Measurements from ENCODE around the gene ANKRD36B. TPM values are rescaled to one million over a fixed set of nuclear protein-coding genes. Genes with fewer than 3 reads are reported as not detected.
"Not testable (repeated sequence)": the region's sequence is repeated elsewhere in the genome, so short reads cannot be mapped to it uniquely, and the experiment has no call there.

Gene ANKRD36B
- 91.8 TPM for total RNA-seq

DNA sequence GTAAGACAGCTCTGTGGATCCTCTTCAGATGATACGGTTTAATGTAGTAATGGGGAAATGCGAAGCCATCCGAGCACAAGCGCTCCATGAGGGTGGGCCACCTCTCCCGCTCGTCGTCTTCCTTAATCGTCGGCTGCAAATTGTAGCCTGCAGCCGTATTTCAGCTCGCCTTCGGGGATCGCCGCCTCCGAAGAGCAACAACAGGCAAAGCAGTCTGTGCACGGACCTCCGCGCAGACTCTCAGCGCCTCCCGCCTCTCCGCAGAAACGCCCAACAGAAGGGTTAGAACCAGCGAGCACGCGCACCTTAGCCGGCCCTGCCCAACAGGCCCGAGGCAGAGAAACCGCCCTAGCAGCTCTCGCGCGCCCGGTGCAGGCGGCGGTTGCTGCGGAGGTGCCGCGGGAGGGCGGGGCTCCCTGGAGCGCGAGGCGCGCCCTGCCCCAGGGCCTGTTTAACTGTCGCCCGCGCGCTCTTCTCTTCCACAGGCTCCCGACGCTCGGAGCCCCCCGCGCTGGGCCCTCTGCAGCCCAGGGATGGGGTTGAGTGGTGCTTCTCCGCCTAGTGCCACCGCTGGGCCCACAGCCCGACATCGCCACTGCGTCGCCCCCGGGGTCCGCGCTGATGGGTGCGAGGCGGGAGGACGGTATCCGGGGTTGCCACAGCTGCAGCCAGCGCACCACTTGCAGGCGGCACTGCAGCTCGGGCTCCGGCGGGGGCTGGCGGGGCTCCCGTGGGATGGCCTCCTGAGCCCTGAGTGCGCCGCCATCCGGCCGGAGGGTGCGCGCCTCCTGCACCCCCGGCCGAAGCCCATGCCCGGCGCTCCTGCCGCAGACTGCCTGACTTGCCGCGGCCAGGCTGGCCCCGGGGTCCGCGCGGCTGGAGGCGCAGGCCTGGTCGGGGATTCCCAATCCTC is at the start of gene ANKRD36B:
ANKRD36B (minus strand) TSS at position 280 of the 913 bp plus-strand sequence; CDS start at position 88, 192 bp downstream.
- peak; percentile 83 for DNase-seq

DNA sequence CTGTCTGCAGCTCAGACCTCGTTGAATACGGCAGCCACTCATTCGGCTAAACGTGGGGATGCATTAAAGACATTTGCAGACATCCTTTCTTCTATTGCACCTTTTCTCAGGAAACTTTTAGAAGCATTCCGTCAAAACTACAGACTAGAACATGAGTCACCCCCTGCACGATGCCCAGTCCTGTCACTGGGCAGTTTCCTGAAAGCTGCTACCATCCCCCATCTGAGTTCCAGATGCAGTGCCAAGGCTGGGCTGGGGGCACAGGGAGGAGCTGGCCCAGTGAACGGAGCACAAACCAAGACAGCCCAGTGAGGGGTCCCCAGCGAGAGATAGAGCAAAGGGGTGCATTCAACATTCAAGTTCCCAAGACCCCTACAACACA is 36.4 kb upstream of the ANKRD36B start:
- DNase-seq = not testable (repeated sequence)

- DNase-seq = not testable (repeated sequence)
Observed at GRCh38 chr2:97625354-97626048, 35.8 kb upstream of the ANKRD36B start.

DNA sequence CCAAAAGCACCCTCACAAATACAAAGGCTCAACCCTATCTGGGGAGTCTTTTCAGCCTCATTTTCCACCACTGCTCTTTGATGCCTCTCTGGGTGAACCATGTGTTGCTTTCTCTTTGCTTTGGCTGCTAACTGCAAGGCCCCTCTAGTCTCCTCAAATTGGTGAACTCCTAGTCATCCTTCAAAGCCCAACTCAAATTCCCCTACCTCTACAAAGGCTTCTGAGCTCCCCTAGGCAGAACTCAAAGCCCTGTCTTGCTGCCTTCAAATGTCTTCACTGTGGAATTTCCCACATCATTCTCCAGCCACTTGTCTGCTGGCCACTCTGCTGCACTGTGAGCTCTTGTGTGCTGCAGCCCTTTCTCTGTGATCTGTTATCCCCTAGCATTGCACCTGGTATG is 33.3 kb upstream of the ANKRD36B start:
- not testable (repeated sequence) for DNase-seq

- DNase-seq = not testable (repeated sequence)
Observed at GRCh38 chr2:97620492-97620891, 30.8 kb upstream of the ANKRD36B start.

DNA sequence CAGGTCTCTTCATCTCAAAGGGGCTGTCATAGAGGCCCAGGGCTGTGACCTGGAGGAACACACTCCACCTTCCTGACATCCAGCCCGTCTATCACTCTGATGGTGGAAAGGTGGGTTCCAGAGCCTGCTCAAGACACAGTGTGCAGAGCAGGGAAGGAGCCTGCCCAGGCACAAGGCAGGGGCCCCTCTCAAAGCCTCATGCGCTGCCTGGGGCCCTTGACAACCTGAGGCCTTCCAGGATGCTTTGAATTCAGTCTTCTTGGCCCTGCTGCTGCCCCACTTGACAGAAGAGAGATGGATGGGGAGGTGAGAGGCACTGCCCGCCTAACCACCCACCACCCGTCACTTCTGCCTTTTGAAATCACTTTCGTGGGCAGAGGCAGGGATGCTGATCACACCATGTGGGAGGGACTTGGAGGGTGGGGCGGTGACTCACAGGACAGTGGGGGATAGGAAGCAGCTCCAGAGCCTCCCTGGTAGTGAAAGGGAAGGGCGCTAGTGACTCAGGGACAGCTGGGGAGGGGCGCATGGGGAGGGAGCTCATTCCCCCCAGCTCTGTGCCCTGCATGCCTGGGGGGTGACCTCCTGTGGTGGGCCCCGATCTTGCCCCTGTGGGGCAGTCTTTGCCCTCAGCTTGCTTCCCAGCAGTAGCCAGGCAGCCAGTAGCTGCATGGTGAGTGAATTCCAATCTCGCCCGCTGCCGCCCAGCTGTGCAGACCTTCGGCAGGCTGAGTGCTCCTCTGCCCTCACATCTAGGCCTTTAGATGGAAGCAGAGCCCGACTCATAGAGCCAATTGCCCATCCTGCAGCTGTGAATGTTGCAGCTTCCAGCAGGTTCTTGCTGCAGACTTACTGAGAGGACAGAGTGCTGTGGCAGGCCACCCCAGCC is 29.5 kb upstream of the ANKRD36B start:
- DNase-seq = not testable (repeated sequence)

GRCh38 chr2:97617911-97618310 is 28.2 kb upstream of the ANKRD36B start:
- DNase-seq = no peak

DNA sequence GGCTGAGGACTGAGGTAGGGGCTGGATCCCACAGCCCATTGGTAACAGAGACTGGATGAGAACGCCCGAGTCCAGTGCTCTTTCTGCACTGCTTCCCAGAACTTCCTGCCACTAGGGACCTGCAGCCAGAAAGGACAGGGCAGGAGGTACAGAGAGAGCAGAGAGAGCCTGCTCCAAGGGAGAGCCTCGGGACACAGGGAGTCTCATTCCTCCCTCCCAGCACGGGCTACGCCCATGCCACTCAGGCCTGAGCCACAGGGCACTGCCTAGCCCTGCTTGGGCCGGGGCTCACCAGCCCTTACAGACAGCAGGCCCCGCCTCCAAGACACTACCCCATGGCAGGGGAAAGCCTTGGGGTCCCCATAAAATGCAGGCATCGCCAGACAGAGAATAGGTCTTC is 26.1 kb upstream of the ANKRD36B start:
- not testable (repeated sequence) for DNase-seq

DNA sequence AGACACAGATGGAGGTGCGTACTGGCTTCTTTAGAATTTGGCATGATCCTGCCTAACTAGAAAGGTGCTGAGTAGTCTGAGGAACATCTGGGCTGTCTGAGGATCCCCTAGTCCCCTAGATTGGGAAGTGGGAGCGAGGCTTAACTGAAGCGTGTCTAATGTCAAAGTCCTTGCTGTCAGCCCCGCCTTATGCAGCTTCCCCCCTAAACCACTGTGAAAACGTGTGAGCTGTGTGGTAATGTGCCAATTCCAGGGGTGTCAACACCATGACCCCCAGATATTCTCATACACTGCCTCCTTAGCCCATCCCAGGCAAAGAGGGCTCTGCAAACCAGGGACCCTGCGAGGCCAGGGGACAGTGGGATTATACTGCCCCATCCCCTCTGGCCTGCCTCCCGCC is 22.2 kb upstream of the ANKRD36B start:
- DNase-seq = not testable (repeated sequence)

DNA sequence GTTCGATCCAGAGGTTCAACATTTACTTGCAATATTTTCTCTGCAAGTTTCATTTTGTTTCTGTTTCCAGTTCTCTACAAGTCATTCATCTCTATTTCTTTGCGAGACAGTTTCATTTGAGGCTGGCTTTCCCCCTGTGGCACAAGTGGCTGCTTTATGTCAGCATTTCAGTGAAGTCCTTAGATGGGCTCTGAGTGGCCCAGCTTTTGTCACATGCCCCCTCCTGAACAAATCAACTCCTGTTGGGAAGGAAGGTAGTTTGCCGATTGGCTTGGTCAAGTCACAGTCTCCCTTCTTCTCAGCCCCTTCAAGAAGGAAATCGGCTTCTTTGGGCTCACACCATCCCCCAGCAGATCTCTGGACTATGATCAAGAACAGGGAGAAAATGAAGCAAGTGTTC is 19.1 kb upstream of the ANKRD36B start:
- not testable (repeated sequence) for DNase-seq

DNA sequence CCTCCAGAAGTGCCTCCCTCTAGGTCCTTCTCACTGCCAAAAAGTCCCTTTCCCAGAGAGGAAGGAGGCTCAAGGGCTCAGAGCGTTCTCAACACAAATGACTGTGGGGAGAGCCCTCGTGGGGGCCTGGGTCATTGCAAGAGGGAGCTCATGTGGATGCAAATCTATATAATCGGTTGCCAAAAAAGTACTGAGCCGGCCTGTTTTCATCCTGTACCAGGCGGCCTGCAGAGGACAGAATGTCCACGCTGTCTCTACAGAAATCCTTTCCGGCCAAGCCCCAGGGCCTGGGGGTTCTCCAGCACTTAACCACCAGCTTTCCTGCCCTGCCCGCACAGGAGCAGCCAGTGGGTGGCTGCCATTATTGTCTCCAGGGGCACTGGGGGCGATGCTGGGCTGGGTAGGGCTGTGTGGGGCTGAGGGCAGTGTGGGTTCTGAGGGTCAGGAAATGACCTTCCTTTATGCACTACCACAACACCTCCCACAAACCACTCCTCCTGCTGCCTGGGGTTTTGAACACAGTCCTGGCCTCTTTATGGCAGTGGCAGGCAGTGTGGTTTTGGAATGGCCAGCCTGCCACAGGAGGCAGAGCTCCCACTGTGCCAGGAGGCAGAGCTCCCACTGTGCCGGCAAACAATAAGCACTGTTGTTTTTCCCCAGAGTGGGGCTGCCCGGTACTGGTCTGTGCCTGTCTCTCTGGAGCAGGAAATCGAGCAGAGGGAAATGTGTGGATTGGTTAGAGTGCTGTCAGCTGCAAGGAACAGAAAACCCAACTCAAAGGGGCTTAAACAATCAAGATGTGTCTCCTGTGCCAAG is 16.1 kb upstream of the ANKRD36B start:
- not testable (repeated sequence) for DNase-seq

GRCh38 chr2:97605109-97605508 is 15.4 kb upstream of the ANKRD36B start:
- not testable (repeated sequence) for DNase-seq

- DNase-seq = not testable (repeated sequence)
Observed at GRCh38 chr2:97601537-97601936, 11.9 kb upstream of the ANKRD36B start.

GRCh38 chr2:97596180-97596579 is 6.5 kb upstream of the ANKRD36B start:
- DNase-seq = not testable (repeated sequence)

DNA sequence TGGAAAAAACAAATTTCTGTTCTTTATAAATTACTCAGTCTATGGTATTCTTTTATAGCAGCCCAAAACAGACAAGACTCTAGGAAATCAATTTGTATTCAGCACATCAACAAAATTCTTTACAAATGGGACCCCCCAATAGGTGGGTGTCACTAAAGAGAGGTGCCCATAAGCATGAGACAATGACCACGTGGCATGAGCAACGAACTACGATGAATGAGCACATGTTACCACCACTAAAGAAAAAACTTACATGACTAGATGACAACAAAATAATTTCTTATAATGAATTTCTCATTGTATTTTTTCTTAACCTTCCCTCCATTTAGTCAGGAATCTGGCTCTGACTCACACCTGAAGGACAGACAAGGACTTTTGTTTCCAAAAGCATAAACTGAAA is 3.8 kb upstream of the ANKRD36B start:
- DNase-seq = not testable (repeated sequence)

DNA sequence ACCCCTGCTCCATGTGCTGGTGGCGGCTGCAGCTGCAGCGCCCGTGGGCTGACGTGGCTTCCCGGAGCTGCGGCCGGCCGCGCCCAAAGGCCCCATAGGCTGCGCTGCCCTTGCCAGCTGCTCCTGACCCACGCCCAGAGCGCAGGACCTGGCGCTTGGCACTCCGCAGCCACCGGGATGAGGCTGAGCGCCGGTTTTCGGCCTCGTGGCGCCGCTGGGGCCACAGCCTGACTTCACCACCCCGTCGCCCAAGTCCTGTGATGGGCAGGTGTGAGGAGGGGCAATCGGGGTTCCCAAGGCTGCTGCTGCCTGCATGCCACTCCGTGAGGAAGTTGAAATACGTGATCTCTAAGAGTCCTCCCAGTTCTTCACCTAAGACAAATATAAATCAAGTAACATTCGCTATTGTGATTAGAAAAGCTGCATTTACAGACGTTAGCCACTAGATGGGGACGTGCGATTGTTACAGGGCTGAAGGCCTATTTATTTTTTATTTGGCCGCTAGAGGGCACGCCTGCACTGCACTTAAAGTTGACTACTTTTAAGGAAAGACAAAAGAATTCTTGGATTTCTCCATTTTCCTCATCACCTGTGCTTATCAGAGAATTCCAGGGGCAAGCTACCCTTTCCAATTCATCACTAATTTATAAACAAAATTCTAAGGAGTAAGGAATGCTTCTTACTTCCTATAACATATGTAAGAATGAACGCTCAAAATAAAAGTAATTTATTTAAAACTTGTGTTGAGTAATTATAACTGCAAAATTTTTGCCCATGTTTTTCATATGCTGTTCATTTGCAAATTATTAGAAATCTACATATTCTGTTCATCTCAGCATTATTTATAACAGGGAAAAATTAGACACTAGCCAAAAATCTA is 1.1 kb upstream of the ANKRD36B start:
- DNase-seq = peak; percentile 96

GRCh38 chr2:97589257-97589597 is 450 bp downstream of the ANKRD36B start:
- DNase-seq = not testable (repeated sequence)

- DNase-seq = not testable (repeated sequence)
Observed at GRCh38 chr2:97565674-97566073, 24.0 kb downstream of the ANKRD36B start.

- DNase-seq = not testable (repeated sequence)
Observed at GRCh38 chr2:97552406-97552805, 37.3 kb downstream of the ANKRD36B start.

DNA sequence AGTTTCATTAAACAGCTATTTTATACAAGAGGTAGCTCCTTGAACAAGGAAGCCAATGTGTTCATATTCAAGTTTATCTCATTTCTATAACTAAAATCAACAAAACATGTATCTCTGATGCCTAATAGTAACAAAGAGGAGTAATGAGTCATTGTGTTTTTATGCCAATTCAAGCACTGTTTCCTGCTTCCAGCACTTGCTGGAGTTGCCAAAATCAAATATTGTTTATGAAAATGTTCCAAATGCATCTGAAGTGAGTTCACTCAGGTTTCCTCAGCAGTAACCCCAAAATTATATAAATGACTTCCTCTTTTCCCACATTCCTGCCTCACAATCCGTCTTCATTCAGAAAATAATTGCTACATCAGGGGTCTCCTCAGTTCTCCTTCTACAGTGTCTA is 39.2 kb downstream of the ANKRD36B start:
- DNase-seq = not testable (repeated sequence)

Measured in tongue (tissue), 2 donors.